Measurements from ENCODE around the gene EFS.

Gene EFS

DNA sequence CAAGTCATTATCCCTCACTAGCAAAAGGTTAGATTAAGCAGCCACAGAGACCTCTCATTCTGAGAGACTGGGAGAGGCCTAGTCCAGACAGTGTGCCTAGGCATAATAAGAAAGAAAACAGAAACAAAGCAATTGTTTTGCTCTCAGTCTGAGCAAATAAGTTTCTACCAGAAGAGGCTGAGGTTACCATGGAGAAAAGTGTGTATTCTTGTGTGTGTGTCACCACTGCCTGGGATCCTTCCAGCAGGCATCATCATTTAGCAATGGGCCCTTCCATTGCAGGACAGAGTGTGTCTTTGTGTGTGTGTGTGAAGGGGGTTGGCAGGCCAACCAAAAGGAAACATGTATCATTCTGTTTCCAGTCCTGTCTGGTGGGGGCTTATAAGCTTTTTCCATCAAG, 3.7 kb downstream of the EFS start:
- ATAC-seq: peak; percentile 47

GRCh38 chr14:23360496-23360895, 4.5 kb downstream of the EFS start:
- DNase-seq: no peak
- no peak for ATAC-seq
- Mint-ChIP-seq H3K36me3 (ENCODE audit: low read depth) (no peaks in the 10 kb centered on the region), H3K27ac (no peak overlapping the region), H3K4me1 (peaks cover 2% of the 10 kb centered on the region), H3K27me3 (peaks cover 13% of the 10 kb centered on the region), H3K9me3 (no peaks in the 10 kb centered on the region), H3K4me3 (no peak overlapping the region)

More for the DNA sequence above, 3.7 kb downstream of the EFS start:
- H3K36me3 Mint-ChIP-seq (ENCODE audit: low read depth): no peaks in the 10 kb centered on the region
- no peak overlapping the region for H3K4me3 Mint-ChIP-seq
- H3K27ac Mint-ChIP-seq: no peak overlapping the region
- no peak for DNase-seq
- peaks cover 2% of the 10 kb centered on the region for H3K4me1 Mint-ChIP-seq
- H3K27me3 Mint-ChIP-seq: peaks cover 13% of the 10 kb centered on the region
- no peaks in the 10 kb centered on the region for H3K9me3 Mint-ChIP-seq

- peaks cover 12% of the 10 kb centered on the region for H3K27me3 Mint-ChIP-seq
- no peak for ATAC-seq
- no peak overlapping the region for H3K27ac Mint-ChIP-seq
- no peaks in the 10 kb centered on the region for H3K9me3 Mint-ChIP-seq
- H3K4me3 Mint-ChIP-seq: no peak overlapping the region
- no peaks in the 10 kb centered on the region for H3K36me3 Mint-ChIP-seq (ENCODE audit: low read depth)
- DNase-seq: no peak
- H3K4me1 Mint-ChIP-seq: peaks cover under 1% of the 10 kb centered on the region
Measured at GRCh38 chr14:23359722-23360447, 5.1 kb downstream of the EFS start.

DNA sequence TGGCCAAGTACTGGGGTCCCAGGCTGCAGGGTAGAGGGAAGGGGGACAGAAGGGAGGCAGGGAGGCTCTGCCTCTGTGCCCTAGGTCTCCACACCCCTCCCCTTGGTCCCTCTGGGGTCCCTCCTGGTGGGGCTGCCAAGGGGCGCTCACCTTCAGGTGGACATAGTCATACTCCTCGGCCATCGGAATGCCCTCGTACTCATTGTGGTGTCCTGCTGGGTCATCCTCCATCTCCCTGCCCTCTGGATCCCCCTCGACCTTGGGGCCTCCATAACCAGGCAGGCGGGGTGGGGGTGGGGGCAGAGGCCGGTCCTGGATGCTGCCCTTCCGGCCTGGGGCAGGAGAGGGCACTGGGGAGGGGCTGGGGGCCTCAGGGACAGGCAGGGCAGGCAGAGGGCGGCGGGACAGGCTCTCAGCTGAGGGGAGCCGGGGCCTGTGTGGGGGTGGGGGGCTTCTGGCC, 5.8 kb downstream of the EFS start:
- Mint-ChIP-seq H3K27me3 (peaks cover 5% of the 10 kb centered on the region), H3K36me3 (ENCODE audit: low read depth) (no peaks in the 10 kb centered on the region), H3K9me3 (no peaks in the 10 kb centered on the region), H3K4me1 (no peaks in the 10 kb centered on the region), H3K4me3 (no peak overlapping the region), H3K27ac (no peak overlapping the region)
- no peak for DNase-seq
- ATAC-seq: no peak

DNA sequence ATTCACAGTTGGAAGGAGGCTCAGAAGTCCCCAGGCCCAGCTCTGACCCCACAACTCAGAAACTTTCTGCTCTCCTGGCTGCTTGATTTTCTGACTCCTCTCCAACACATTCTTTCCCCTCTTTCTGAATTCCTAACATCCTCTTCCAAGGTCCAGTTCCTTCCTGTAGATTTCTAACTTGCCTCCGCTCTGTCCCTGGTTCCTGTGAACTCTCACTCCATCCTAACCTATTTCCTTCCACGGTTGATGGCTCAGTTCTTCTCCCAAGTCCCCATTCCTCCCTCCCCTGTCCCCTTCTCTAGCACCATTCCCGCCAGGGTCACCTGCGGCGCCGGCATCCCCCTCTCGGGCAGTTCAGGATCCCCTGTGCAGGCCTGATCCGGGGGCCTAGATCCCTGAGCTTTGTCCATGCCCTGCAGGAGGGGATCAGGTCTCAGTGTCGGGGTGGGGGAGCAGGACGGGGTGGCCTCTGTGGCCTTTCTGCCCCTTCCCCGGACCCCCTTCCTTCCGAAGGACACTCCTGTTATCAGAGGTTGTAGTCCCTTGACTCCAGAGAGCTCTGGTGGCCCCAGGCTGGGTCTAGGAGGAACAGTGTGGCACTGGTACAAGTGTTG, 6.3 kb downstream of the EFS start:
- DNase-seq: no peak
- no peak for ATAC-seq
- Mint-ChIP-seq H3K4me1 (no peaks in the 10 kb centered on the region), H3K4me3 (no peak overlapping the region), H3K9me3 (no peaks in the 10 kb centered on the region), H3K36me3 (ENCODE audit: low read depth) (no peaks in the 10 kb centered on the region), H3K27me3 (peaks cover 6% of the 10 kb centered on the region), H3K27ac (no peak overlapping the region)

DNA sequence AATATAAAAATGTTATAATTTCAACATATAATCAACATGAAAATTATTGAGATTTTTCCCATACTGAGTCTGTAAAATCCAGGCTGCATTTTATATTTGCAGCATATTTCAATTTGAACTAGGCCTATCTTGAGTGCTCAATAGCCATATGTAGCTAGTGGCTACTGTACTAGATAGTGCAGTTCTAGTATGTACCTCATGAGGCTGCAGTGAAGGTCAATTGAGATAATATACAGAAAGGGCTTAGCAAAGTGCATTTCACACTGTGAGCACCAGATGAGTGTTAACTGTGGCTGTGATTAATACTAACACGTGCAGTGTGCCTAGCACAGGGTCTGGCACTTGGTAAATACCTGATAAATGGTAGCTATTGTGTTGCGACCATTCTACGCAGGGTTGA, 6.9 kb downstream of the EFS start:
- Mint-ChIP-seq H3K27ac (no peak overlapping the region), H3K9me3 (no peaks in the 10 kb centered on the region), H3K36me3 (ENCODE audit: low read depth) (no peaks in the 10 kb centered on the region), H3K4me1 (peaks cover 4% of the 10 kb centered on the region), H3K4me3 (no peak overlapping the region), H3K27me3 (peaks cover 11% of the 10 kb centered on the region)
- no peak for ATAC-seq
- no peak for DNase-seq

DNA sequence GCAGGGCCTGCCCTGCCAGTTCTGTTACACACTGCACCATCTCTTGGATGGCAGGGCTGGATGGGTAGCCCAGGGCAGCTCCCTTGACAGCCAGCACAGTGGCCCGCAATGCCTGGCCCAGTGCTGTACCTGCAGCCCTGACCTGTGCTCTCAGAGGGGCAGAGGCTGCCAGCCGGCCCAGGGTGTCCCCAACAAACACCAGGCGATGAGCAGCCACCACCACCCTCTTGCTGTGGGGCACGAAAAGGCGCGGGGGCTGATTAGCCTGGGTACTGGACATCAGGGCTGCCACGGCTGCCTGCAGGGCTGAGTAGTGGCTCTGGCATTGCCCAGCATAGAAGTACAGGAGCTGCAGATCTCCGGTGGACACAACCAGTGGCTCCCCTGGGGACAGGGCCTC, 7.7 kb downstream of the EFS start:
- Mint-ChIP-seq H3K27ac (no peak overlapping the region), H3K36me3 (ENCODE audit: low read depth) (no peaks in the 10 kb centered on the region), H3K4me1 (peaks cover 8% of the 10 kb centered on the region), H3K9me3 (no peaks in the 10 kb centered on the region), H3K27me3 (peaks cover 13% of the 10 kb centered on the region), H3K4me3 (no peak overlapping the region)
- no peak for DNase-seq
- ATAC-seq: no peak

GRCh38 chr14:23356662-23357061, 8.3 kb downstream of the EFS start:
- Mint-ChIP-seq H3K27ac (no peak overlapping the region), H3K36me3 (ENCODE audit: low read depth) (no peaks in the 10 kb centered on the region), H3K27me3 (peaks cover 13% of the 10 kb centered on the region), H3K9me3 (no peaks in the 10 kb centered on the region), H3K4me1 (peaks cover 8% of the 10 kb centered on the region), H3K4me3 (no peak overlapping the region)
- ATAC-seq (no peak), DNase-seq (no peak)

DNA sequence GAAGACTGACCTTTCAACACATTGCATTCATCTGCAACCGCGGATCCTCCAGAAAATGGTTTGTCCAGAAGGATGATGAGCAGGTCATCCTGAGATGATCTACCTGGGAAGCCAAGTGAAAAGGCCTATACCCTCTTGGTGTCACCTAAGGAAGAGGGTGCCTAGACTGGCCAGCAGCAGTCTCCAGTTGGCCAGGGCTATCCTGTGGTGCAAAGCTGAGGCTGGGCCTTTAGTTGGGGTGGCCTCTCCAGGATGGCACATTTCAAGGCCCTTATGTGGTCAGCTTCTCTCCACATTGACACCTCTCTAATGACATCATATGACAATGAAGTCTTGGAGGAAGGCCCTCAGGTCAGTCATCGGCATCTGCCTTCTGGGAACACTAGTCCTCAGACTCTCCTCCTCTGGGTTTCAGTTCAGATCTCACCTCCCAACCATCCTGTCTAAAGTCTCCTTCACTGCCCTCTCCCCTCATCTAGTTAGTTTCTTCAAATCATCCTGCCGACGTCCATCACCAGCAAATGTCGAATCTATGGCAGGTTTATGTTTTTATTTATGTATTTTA, 9.0 kb downstream of the EFS start:
- DNase-seq (no peak), ATAC-seq (no peak)
- Mint-ChIP-seq H3K27me3 (peaks cover 19% of the 10 kb centered on the region), H3K4me1 (peaks cover 13% of the 10 kb centered on the region), H3K27ac (no peak overlapping the region), H3K36me3 (ENCODE audit: low read depth) (no peaks in the 10 kb centered on the region), H3K4me3 (no peak overlapping the region), H3K9me3 (no peaks in the 10 kb centered on the region)

- Mint-ChIP-seq H3K4me3 (no peak overlapping the region), H3K4me1 (peaks cover 13% of the 10 kb centered on the region), H3K27ac (no peak overlapping the region), H3K27me3 (peaks cover 27% of the 10 kb centered on the region), H3K9me3 (no peaks in the 10 kb centered on the region), H3K36me3 (ENCODE audit: low read depth) (no peaks in the 10 kb centered on the region)
- DNase-seq (no peak), ATAC-seq (no peak)
Measured at GRCh38 chr14:23354990-23355389, 10.0 kb downstream of the EFS start.

DNA sequence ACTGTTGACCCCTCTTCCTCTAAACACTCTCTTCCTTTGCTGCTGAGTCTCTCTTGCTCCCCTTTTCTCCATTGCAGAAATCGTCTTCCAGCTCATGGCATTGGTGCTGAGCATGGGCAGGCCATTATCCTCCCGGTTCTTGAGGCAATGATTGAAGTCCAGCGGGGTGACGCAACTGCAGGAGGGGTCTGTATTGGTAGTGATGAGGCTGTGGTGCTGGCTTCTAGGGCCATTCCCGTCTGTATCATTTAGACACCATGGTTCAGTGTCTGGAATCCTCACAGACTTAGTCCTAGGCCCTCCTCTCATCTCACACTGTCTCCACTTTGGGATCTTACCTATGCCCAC, 11.6 kb downstream of the EFS start:
- H3K4me3 Mint-ChIP-seq: peak overlapping the region; percentile 61
- DNase-seq (no peak), ATAC-seq (no peak)
- peaks cover 30% of the 10 kb centered on the region for H3K27me3 Mint-ChIP-seq
- H3K36me3 Mint-ChIP-seq (ENCODE audit: low read depth): no peaks in the 10 kb centered on the region
- H3K4me1 Mint-ChIP-seq: peaks cover 13% of the 10 kb centered on the region
- peak overlapping the region; percentile 47 for H3K27ac Mint-ChIP-seq
- no peaks in the 10 kb centered on the region for H3K9me3 Mint-ChIP-seq

DNA sequence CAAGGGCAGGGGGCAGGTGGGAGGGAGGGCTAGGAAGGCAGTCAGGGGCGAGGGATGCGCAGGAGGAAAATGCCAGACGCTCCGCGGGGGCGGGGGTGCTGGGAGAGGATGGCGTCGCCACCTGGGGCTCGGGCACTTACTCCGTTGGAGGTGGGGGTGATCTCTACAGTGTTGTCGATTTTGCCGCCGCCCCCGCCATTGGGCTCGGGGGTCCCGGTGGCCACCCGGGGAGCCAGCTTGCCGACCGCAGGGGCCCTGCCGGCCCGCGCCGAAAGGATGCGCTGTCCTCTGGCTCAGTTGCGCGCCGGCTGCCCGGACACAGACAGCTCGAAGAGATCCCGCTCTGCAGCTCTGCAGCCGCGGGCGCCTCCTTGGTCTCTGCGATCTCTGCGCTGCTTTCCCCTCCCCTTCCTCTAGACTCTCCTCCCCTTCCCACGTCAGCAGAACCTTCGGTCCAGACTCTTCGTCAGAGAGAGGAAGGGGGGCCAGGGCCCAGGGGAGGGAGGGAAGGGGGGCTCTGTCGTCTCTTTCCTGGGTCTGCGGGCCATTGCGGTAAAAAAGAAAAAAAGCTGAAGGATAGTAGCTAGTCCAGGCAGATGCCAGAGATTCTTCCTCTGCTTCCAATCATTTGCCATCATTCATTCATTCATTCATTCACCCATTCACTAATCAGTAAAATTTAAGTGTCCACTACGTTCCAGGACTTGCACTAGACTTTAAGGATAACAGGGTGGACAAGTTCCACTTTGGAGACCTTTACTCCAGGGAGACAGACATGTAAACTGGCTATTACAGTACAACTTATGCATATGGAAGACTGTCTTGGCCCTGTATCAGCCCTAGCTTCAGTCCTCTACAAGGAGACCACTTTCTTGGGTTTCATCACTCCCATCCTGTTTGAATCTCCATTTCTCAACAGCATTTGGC, 12.2 kb downstream of the EFS start, which contains the start of gene SLC22A17:
Gene SLC22A17, minus strand, starts transcription at position 382 of the 927 bp plus-strand sequence.
- ATAC-seq (peak; percentile 82), DNase-seq (peak; percentile 52)
- Mint-ChIP-seq H3K27me3 (peaks cover 30% of the 10 kb centered on the region), H3K4me1 (peaks cover 13% of the 10 kb centered on the region), H3K36me3 (ENCODE audit: low read depth) (no peaks in the 10 kb centered on the region), H3K9me3 (no peaks in the 10 kb centered on the region), H3K4me3 (peak within 1 kb of the TSS; percentile 61), H3K27ac (peak within 1 kb of the TSS; percentile 47)

GRCh38 chr14:23351681-23352505, 13.1 kb downstream of the EFS start:
- DNase-seq (peak; percentile 20), ATAC-seq (no peak)
- no peaks in the 10 kb centered on the region for H3K9me3 Mint-ChIP-seq
- peak overlapping the region; percentile 61 for H3K4me3 Mint-ChIP-seq
- H3K27me3 Mint-ChIP-seq: peaks cover 30% of the 10 kb centered on the region
- H3K4me1 Mint-ChIP-seq: peaks cover 13% of the 10 kb centered on the region
- H3K36me3 Mint-ChIP-seq (ENCODE audit: low read depth): no peaks in the 10 kb centered on the region
- no peak overlapping the region for H3K27ac Mint-ChIP-seq

Data from activated naive CD8-positive, alpha-beta T cell treated with anti-CD3 and anti-CD28 coated beads, Interleukin-2, amount 50 U/mL, for 24 hours (primary cell).